NCI-H748 (cell line): ENCODE results near the gene NPTX1.

Experiments
- DNase-seq: peaks from one replicate; lab custom pipeline; 2025; ENCODE audit not compliant: unreplicated experiment; lab: John Stamatoyannopoulos, UW

NPTX1 gene

GRCh38 chr17:80460429-80460834 is 16.0 kb downstream of the NPTX1 start:
- DNase-seq: no peak

- no peak for DNase-seq
These were observed 17.2 kb downstream of the NPTX1 start for GRCh38 chr17:80459234-80459633.

GRCh38 chr17:80458016-80458415 is 18.4 kb downstream of the NPTX1 start:
- no peak for DNase-seq

- no peak for DNase-seq
These were observed 19.1 kb downstream of the NPTX1 start for GRCh38 chr17:80457236-80457856.

DNA sequence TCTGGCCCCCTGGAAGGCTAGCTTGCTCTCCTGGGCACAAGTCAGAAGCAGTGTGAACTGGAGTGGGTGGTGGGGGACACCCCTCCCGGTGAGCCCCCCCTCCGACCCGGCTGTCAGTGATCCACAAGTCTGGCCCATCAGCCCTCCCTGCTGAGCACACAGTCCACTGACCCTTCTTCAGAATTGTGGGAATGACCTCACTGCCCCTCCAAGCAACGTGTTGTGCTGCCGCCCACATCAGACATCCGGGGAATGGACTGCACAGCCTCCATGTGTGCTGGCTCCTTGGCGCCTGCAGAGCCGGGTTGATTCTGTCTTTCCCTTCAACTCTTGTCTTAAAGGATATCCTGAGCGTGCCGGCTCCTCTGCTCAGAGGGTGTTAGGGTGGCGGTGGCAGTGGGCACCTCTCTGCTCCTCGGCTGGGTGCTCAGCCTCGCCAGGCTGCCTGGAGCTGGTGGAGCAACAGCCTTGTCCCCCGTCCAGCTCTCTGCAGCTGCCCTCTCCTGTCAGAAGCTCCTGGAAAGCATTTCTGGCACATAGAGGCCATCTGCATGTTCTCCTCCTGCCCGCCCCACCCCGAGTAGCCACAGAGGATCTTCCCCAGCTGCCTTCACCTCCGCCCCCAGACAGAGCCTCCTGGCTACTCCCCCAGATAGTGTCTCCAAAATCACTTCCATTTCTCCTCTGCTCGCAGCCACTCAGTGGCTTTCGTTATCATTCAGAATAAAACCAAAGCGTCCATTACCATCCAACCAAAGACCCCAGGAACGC is 19.8 kb downstream of the NPTX1 start:
- no peak for DNase-seq

GRCh38 chr17:80455784-80456183 is 20.6 kb downstream of the NPTX1 start:
- DNase-seq: no peak

- DNase-seq: peak; percentile 65
These were observed 21.1 kb downstream of the NPTX1 start for GRCh38 chr17:80455336-80455710.

- peak; percentile 96 for DNase-seq
These were observed 21.7 kb downstream of the NPTX1 start for GRCh38 chr17:80454557-80455335.

GRCh38 chr17:80453998-80454556 is 22.3 kb downstream of the NPTX1 start:
- DNase-seq: no peak

- peak; percentile 3 for DNase-seq
These were observed 23.0 kb downstream of the NPTX1 start for GRCh38 chr17:80453126-80453997.

DNA sequence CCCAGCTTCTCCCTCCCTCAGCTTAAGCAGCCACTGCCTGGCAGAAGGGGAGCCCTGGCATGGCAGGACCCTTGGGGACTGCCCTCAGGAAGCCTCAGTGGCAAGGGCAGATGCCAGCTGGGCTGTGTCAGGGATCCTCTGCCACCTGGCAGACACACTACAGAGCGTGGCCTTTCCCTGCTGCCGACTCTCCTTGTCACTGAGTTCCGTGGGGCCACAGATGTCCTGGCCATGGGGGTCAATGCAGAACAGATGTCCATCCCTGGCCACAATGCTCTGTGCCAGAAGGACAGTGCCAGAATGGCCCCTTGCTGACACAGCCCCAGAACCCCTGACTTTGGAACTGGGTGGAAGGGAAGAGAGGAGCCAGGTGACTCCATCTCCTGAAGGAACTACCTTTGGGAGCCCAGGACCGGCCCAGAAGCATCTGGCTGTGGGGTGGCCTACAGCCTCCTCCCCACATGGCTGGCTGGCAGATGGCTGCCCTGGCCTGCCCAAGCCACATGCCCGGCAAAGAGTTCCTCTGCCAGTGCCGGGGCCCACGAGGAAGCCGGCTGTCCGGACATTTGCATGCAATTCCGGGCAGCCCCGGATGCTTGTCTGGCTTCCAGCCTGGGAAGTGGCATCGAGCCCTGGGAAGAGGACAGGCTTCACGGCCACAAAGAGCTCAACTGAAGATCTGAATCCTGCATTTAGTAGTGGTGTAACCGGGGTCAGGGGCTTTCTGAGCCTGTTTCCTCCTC is 24.1 kb downstream of the NPTX1 start:
- DNase-seq: no peak

- DNase-seq: no peak
These were observed 25.2 kb downstream of the NPTX1 start for GRCh38 chr17:80451104-80451775.

GRCh38 chr17:80449930-80450576 is 26.4 kb downstream of the NPTX1 start:
- DNase-seq: no peak

- DNase-seq: no peak
These were observed 27.0 kb downstream of the NPTX1 start for GRCh38 chr17:80449194-80449929.

GRCh38 chr17:80447790-80448189 is 28.6 kb downstream of the NPTX1 start:
- no peak for DNase-seq

DNA sequence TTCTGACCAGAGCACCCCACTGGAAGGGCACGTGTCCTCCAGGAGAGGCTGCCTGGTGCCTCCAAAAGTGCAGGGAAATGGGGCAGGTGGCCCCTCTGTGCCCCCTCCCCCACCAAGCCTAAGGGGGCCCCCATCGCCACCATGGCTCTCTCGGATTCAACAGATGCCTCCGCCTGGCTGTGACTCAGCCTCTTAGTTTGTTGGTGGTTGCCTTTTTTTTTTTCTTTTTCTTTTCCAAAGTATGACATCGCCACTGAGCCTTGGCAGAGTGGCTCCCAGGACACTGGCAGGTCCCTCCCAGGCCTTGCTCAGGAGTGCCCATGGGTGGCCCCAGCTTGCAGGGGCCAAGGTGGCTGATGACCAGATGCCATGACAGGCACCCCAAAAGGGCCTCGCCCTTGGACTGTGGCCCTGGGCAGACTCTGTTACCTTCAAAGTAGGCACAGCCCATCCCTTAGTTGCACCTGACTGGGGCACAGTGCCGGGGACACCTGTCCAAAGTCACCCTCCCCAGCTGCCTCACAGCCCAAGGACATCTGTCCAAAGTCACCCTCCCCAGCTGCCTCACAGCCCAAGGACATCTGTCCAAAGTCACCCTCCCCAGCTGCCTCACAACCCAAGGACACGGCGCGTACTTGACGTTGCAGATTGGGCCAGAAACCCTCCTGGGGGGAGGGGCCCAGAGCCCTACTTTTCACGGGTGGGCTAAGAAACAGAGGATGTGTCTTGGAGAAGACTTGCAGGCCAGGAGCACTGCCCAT is 29.6 kb downstream of the NPTX1 start:
- DNase-seq: no peak

DNA sequence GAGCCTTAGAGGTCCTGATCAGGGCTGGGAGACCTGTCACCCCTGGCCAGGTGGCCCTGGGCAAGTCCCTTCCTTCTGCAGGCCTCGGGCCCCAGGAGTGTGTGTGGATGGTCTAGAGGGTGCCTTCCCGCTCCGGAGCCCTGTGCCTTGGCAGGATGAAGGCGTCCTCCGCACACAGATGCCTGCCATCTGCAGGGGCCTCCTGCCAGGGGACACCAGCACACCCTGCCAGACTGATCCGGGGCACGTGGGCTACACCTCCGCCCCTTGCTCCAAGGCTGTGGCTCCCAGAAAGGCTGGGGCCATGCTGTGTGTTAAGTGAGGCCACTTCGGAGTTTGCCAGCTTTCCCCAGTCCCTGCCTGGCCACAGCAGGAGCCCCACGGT is 30.7 kb downstream of the NPTX1 start:
- no peak for DNase-seq
